Measurements from ENCODE around the gene CD209.

The CD209 gene

DNA sequence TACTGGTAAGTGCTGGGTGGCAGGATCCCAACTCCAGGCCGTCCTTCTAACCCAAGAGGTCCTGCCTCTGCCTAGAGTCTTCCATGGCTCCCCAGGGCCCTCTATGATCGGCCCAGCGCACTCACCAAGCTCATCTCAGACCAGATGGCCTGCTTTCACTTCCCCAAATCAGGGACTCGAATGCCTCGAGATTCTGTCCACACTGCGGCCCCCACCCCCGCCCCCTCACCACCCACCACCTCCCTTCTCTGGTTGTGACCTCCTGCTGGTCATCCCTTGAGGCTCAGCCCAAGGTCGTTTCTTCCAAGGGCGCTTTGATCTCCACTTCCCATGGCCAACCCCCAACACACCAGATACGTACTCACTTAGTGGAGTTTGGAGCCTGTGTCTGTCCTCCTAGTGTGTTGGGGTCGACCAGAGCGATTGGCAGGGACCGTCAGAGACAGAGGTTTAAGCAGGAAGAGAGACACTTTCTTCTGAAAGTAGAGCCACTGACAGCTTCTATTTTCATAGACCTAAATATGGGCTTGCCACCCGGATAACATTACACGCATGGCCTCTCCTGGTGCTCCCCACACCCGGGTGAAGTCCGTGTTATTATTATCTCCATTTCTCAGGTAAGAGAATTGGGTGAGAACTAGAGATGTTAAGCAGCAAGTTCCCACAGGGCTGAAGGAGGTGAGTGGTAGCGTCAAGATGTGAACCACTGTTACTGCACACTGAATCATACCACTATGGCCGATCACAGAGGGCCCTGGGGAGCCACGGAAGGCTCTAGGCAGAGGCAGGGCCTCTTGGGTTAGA, 45.5 kb downstream of the CD209 start, which contains the start of gene FCER2:
FCER2 (minus strand) TSS at position 478 of the 804 bp plus-strand sequence. CDS start 2,371 bp downstream, outside the sequence.
- no peak within 1 kb of the TSS for H3K9ac ChIP-seq
- H3K4me2 ChIP-seq (ENCODE audit: low read length) = no peak within 1 kb of the TSS
- no peaks in the 10 kb centered on the region for H3K4me1 ChIP-seq
- no peak within 1 kb of the TSS for H2AFZ ChIP-seq
- no peak within 1 kb of the TSS for H3K4me3 ChIP-seq (ENCODE audit: low read depth, low read length)
- no peaks in the 10 kb centered on the region for H3K27me3 ChIP-seq (ENCODE audit: control insufficient read depth, insufficient read depth, low read length)
- no peaks in the 10 kb centered on the region for H3K79me2 ChIP-seq
- no peaks in the 10 kb centered on the region for H3K9me3 ChIP-seq (ENCODE audit: control insufficient read depth, low read length)
- H3K27ac ChIP-seq = no peak within 1 kb of the TSS
- no peaks in the 10 kb centered on the region for H3K36me3 ChIP-seq (ENCODE audit: control insufficient read depth, insufficient read depth, low read length)
- TF ChIP-seq, protein P1, sequence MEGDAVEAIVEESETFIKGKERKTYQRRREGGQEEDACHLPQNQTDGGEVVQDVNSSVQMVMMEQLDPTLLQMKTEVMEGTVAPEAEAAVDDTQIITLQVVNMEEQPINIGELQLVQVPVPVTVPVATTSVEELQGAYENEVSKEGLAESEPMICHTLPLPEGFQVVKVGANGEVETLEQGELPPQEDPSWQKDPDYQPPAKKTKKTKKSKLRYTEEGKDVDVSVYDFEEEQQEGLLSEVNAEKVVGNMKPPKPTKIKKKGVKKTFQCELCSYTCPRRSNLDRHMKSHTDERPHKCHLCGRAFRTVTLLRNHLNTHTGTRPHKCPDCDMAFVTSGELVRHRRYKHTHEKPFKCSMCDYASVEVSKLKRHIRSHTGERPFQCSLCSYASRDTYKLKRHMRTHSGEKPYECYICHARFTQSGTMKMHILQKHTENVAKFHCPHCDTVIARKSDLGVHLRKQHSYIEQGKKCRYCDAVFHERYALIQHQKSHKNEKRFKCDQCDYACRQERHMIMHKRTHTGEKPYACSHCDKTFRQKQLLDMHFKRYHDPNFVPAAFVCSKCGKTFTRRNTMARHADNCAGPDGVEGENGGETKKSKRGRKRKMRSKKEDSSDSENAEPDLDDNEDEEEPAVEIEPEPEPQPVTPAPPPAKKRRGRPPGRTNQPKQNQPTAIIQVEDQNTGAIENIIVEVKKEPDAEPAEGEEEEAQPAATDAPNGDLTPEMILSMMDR (IDR thresholded peaks at IDR 0.05) = no peak

DNA sequence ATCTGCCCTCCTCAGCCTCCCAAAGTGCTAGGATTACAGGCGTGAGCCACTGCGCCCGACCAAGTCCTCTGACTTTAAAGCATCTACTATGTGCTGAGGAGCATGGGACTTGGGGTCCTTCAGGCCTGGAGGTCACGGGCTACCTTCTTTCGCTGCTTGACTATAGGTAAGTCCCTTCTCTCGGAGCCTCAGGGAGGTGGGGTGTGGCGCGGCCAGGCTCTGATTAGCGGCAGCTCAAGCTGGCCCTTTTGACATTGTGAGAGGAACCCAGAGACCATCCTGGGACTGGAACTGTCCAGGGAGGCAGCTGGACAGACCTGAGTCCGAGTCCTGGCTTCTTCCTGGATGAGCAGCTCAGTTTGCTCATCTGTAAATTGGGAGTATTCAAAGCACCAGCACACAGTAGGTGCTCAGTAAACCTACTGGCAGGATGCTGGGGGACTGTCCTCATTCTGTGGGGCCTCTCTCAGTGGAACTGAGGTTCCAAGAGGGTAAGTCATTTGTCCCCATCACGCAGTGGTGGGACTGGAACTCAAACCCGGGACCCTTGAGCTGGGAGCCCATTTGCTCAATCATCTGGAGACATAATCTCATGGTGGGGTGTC, 46.2 kb downstream of the CD209 start:
- Histone ChIP-seq H3K4me3 (ENCODE audit: low read depth, low read length) (no peak overlapping the region), H3K79me2 (no peaks in the 10 kb centered on the region), H3K27ac (no peak overlapping the region), H3K9ac (no peak overlapping the region), H3K9me3 (ENCODE audit: control insufficient read depth, low read length) (no peaks in the 10 kb centered on the region), H3K36me3 (ENCODE audit: control insufficient read depth, insufficient read depth, low read length) (no peaks in the 10 kb centered on the region), H3K4me1 (no peaks in the 10 kb centered on the region), H3K27me3 (ENCODE audit: control insufficient read depth, insufficient read depth, low read length) (no peaks in the 10 kb centered on the region), H2AFZ (no peak overlapping the region), H3K4me2 (ENCODE audit: low read length) (no peak overlapping the region)
- TF ChIP-seq, protein P1 (IDR thresholded peaks at IDR 0.05) = no peak

DNA sequence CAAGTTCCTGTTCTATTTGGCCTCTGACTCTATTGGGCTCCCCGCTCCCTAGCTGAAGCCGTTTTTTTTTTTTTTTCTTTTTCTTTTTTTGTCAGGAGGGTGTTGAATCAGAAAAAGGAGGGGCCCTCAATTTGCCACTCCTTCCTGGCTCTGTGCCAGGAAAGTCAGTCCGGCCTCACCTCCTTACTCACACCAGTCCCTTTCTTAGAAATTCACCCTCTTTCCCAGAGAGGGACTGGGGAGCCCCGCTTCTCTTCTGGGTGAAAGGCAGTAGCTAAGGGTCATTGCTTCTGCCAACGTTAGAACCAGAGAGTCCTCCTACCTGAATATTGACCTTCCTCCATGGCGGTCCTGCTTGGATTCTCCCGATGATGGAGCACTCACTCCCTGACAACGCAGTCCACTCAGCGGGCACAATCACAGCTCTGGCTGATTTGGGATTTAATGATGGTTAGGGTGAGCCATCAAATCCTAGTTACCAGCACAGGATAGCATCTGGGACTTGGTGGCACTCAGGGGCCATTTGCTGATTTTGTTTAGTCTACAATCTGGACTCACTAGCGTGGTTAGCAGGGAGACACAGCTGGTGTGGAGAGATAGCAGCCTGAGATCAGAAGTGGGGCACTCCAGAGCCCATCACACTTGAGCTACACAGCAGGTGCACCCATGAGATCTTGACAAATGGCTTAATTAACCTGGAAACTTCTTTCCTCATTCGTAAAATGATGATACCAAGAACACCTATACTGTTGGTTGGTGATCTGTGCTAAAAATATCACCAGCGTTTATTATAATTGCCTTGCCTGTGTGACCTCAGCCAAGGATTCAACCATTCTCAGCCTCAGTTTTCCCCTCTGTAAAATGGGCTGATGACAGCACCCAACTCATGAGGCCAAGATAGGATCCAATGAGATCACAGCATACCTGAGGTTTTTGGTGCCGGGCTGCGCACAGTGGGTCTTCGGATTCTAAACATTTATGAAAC, 47.6 kb downstream of the CD209 start:
- H3K36me3 ChIP-seq (ENCODE audit: control insufficient read depth, insufficient read depth, low read length) = no peaks in the 10 kb centered on the region
- no peak overlapping the region for H2AFZ ChIP-seq
- no peak overlapping the region for H3K4me2 ChIP-seq (ENCODE audit: low read length)
- no peaks in the 10 kb centered on the region for H3K27me3 ChIP-seq (ENCODE audit: control insufficient read depth, insufficient read depth, low read length)
- H3K9ac ChIP-seq = no peak overlapping the region
- no peaks in the 10 kb centered on the region for H3K4me1 ChIP-seq
- H3K79me2 ChIP-seq = no peaks in the 10 kb centered on the region
- H3K4me3 ChIP-seq (ENCODE audit: low read depth, low read length) = no peak overlapping the region
- H3K9me3 ChIP-seq (ENCODE audit: control insufficient read depth, low read length) = no peaks in the 10 kb centered on the region
- H3K27ac ChIP-seq = no peak overlapping the region
- TF ChIP-seq, protein P1 (IDR thresholded peaks at IDR 0.05) = no peak

DNA sequence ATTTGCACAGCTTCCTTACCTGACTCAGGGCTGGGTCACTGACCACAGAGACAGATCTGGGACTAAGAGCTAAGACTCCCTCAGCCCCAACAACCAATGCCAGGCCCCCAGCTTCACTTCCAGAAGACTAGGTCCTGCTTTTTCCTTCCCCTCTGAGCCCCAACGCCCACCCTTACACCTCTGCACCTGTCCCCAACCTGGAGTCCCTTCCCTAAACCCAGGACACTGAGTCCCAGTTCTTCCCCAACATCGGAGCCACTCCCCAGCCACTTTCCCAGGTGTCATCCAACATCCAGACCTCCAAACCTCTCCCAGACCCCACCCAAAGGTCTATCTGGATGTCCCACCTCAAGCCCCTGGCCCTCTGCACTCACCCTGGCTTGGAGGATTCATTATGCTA, 48.3 kb downstream of the CD209 start:
- Histone ChIP-seq H3K9me3 (ENCODE audit: control insufficient read depth, low read length) (no peaks in the 10 kb centered on the region), H3K4me3 (ENCODE audit: low read depth, low read length) (no peak overlapping the region), H2AFZ (no peak overlapping the region), H3K4me1 (no peaks in the 10 kb centered on the region), H3K4me2 (ENCODE audit: low read length) (no peak overlapping the region), H3K9ac (no peak overlapping the region), H3K79me2 (no peaks in the 10 kb centered on the region), H3K27ac (no peak overlapping the region), H3K36me3 (ENCODE audit: control insufficient read depth, insufficient read depth, low read length) (no peaks in the 10 kb centered on the region), H3K27me3 (ENCODE audit: control insufficient read depth, insufficient read depth, low read length) (no peaks in the 10 kb centered on the region)
- TF ChIP-seq, protein P1 (IDR thresholded peaks at IDR 0.05) = no peak
